ENCODE measurements around the gene OR4X2.
"Not testable (repeated sequence)": the region's sequence is repeated elsewhere in the genome, so short reads cannot be mapped to it uniquely, and the experiment has no call there.

Gene OR4X2

DNA sequence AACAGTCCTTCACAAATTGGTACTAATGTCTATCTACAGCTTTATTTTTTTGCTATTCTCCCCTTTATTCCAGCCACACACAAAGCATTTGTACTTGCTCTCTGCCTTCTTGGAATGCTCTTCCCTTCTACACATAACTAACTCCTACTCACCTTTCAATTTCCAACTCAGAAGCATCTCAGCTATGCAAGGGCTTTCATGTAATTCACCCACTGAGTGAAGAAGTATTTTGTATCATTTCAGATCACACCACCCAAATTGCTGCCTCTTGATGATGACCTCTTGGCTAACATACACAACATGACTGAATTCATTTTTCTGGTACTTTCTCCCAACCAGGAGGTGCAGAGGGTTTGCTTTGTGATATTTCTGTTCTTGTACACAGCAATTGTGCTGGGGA is at the start of gene OR4X2:
TSS of gene OR4X2 (plus strand) at position 301 of the 400 bp plus-strand sequence. CDS start at position 301, 0 bp downstream.
- Histone ChIP-seq H3K79me2 (ENCODE audit: control insufficient read depth, insufficient read depth, low read length, unreplicated experiment) (no peaks in the 10 kb centered on the region), H3K36me3 (ENCODE audit: insufficient read depth, low read length) (no peaks in the 10 kb centered on the region), H3K27me3 (ENCODE audit: insufficient read depth, low read length) (peaks cover 5% of the 10 kb centered on the region; the same call in 1 of the 2 replicates), H3K27ac (ENCODE audit: low read depth, low read length) (no peak within 1 kb of the TSS), H2AFZ (ENCODE audit: low read length, unreplicated experiment) (no peak within 1 kb of the TSS), H3K4me1 (ENCODE audit: control insufficient read depth, insufficient read depth, low read length, unreplicated experiment) (no peaks in the 10 kb centered on the region), H3K4me3 (ENCODE audit: low read depth, low read length) (no peak within 1 kb of the TSS)

DNA sequence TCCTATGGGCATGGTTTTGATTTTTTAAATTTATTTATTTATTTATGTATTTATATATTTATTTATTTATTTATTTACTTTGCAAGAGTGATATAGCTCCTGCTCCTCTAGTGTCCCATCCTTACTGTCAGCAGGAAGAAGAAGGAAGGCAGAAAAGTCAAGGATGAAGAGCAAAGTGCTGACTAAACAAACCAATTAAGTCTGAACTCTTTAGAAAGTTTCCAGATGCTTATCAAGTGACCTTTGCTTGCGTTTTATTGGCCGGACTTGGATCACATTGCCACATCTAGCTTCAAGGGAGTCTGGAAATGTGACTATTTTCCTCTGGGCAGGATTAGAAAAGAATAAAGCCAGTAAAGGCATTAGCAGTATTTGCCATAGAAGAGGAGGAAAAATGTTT is 37.0 kb upstream of the OR4X2 start:
- Histone ChIP-seq H2AFZ (ENCODE audit: low read length, unreplicated experiment) (no peak overlapping the region), H3K27ac (ENCODE audit: low read depth, low read length) (no peak overlapping the region)

GRCh38 chr11:48210052-48210451 is 34.9 kb upstream of the OR4X2 start:
- no peak overlapping the region for H3K4me3 ChIP-seq (ENCODE audit: low read depth, low read length)
- no peak overlapping the region for H2AFZ ChIP-seq (ENCODE audit: low read length, unreplicated experiment)
- no peak overlapping the region for H3K27ac ChIP-seq (ENCODE audit: low read depth, low read length)
- H3K36me3 ChIP-seq (ENCODE audit: insufficient read depth, low read length): no peaks in the 10 kb centered on the region
- peaks cover 45% of the 10 kb centered on the region for H3K27me3 ChIP-seq (ENCODE audit: insufficient read depth, low read length)
- H3K4me1 ChIP-seq (ENCODE audit: control insufficient read depth, insufficient read depth, low read length, unreplicated experiment): no peaks in the 10 kb centered on the region
- H3K79me2 ChIP-seq (ENCODE audit: control insufficient read depth, insufficient read depth, low read length, unreplicated experiment): no peaks in the 10 kb centered on the region

More for the DNA sequence above, 37.0 kb upstream of the OR4X2 start:
- Histone ChIP-seq H3K79me2 (ENCODE audit: control insufficient read depth, insufficient read depth, low read length, unreplicated experiment) (no peaks in the 10 kb centered on the region), H3K36me3 (ENCODE audit: insufficient read depth, low read length) (no peaks in the 10 kb centered on the region), H3K4me1 (ENCODE audit: control insufficient read depth, insufficient read depth, low read length, unreplicated experiment) (no peaks in the 10 kb centered on the region), H3K4me3 (ENCODE audit: low read depth, low read length) (no peak overlapping the region), H3K27me3 (ENCODE audit: insufficient read depth, low read length) (peaks cover 36% of the 10 kb centered on the region)

GRCh38 chr11:48216510-48216909 is 28.4 kb upstream of the OR4X2 start, which contains the start of gene OR4B1:
TSS of gene OR4B1 (plus strand) at chr11:48216810. CDS start at chr11:48216810, 0 bp downstream.
- Histone ChIP-seq H3K4me1 (ENCODE audit: control insufficient read depth, insufficient read depth, low read length, unreplicated experiment) (no peaks in the 10 kb centered on the region), H3K79me2 (ENCODE audit: control insufficient read depth, insufficient read depth, low read length, unreplicated experiment) (no peaks in the 10 kb centered on the region), H3K4me3 (ENCODE audit: low read depth, low read length) (no peak within 1 kb of the TSS), H3K27me3 (ENCODE audit: insufficient read depth, low read length) (peaks cover 33% of the 10 kb centered on the region), H3K27ac (ENCODE audit: low read depth, low read length) (no peak within 1 kb of the TSS), H2AFZ (ENCODE audit: low read length, unreplicated experiment) (no peak within 1 kb of the TSS), H3K36me3 (ENCODE audit: insufficient read depth, low read length) (no peaks in the 10 kb centered on the region)

GRCh38 chr11:48228761-48229160 is 16.1 kb upstream of the OR4X2 start:
- Histone ChIP-seq H3K4me3 (ENCODE audit: low read depth, low read length) (no peak overlapping the region), H3K27me3 (ENCODE audit: insufficient read depth, low read length) (no peaks in the 10 kb centered on the region), H3K79me2 (ENCODE audit: control insufficient read depth, insufficient read depth, low read length, unreplicated experiment) (no peaks in the 10 kb centered on the region), H3K27ac (ENCODE audit: low read depth, low read length) (no peak overlapping the region), H3K36me3 (ENCODE audit: insufficient read depth, low read length) (no peaks in the 10 kb centered on the region), H2AFZ (ENCODE audit: low read length, unreplicated experiment) (no peak overlapping the region), H3K4me1 (ENCODE audit: control insufficient read depth, insufficient read depth, low read length, unreplicated experiment) (no peaks in the 10 kb centered on the region)

- not testable (repeated sequence) for H3K27ac ChIP-seq (ENCODE audit: low read depth, low read length); H3K36me3 ChIP-seq (ENCODE audit: insufficient read depth, low read length); H3K4me1 ChIP-seq (ENCODE audit: control insufficient read depth, insufficient read depth, low read length, unreplicated experiment); H3K4me3 ChIP-seq (ENCODE audit: low read depth, low read length); H3K27me3 ChIP-seq (ENCODE audit: insufficient read depth, low read length); H2AFZ ChIP-seq (ENCODE audit: low read length, unreplicated experiment); H3K79me2 ChIP-seq (ENCODE audit: control insufficient read depth, insufficient read depth, low read length, unreplicated experiment)
These were observed 14.8 kb upstream of the OR4X2 start for GRCh38 chr11:48230057-48230456.

DNA sequence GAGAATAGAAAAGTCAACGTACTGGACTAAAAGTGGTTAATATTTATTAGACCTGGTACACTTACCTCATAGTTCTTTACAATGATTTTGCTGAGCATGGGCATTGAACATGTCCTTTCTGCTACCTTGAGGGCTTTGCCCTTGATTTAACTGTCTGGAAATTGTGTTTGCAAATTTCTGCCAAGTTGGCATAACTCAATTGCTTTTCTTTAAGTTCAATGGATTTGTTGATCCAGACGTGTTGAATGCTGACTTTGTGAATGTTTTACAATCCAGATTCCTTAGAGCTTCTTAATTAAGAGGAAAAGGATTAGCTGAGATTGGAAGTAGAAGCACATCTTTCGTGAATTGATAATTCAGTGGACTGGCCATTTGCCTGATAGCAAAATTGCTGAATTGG is 7.2 kb upstream of the OR4X2 start:
- Histone ChIP-seq H3K27me3 (ENCODE audit: insufficient read depth, low read length) (peaks cover 20% of the 10 kb centered on the region), H2AFZ (ENCODE audit: low read length, unreplicated experiment) (no peak overlapping the region), H3K27ac (ENCODE audit: low read depth, low read length) (no peak overlapping the region), H3K4me1 (ENCODE audit: control insufficient read depth, insufficient read depth, low read length, unreplicated experiment) (no peaks in the 10 kb centered on the region), H3K79me2 (ENCODE audit: control insufficient read depth, insufficient read depth, low read length, unreplicated experiment) (no peaks in the 10 kb centered on the region), H3K36me3 (ENCODE audit: insufficient read depth, low read length) (no peaks in the 10 kb centered on the region), H3K4me3 (ENCODE audit: low read depth, low read length) (no peak overlapping the region)

DNA sequence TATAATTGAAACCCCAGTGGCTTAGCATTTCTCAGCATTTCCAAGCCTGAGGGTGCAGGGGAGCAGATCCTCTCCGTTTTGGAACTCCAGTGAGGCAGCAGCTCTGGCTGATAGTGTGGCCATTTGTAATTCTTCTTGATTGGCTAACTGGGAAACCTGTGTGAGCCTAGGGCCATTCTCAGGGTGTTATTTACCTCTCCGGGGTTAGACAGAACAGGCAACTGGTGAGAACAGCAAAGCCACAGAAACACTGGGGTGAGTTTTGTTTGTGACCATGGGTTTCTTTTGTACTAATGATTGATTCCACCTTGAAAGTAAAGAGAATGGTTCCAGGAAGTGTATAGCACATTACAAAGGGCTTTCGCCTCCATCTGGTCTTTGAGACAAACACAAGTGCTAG is 2.4 kb upstream of the OR4X2 start:
- Histone ChIP-seq H3K4me1 (ENCODE audit: control insufficient read depth, insufficient read depth, low read length, unreplicated experiment) (no peaks in the 10 kb centered on the region), H3K79me2 (ENCODE audit: control insufficient read depth, insufficient read depth, low read length, unreplicated experiment) (no peaks in the 10 kb centered on the region), H2AFZ (ENCODE audit: low read length, unreplicated experiment) (no peak overlapping the region), H3K27me3 (ENCODE audit: insufficient read depth, low read length) (peaks cover 16% of the 10 kb centered on the region), H3K4me3 (ENCODE audit: low read depth, low read length) (no peak overlapping the region), H3K27ac (ENCODE audit: low read depth, low read length) (no peak overlapping the region), H3K36me3 (ENCODE audit: insufficient read depth, low read length) (no peaks in the 10 kb centered on the region)

GRCh38 chr11:48248902-48249301 is 4.0 kb downstream of the OR4X2 start:
- Histone ChIP-seq H3K27me3 (ENCODE audit: insufficient read depth, low read length) (no peaks in the 10 kb centered on the region), H3K27ac (ENCODE audit: low read depth, low read length) (no peak overlapping the region), H3K4me1 (ENCODE audit: control insufficient read depth, insufficient read depth, low read length, unreplicated experiment) (no peaks in the 10 kb centered on the region), H3K36me3 (ENCODE audit: insufficient read depth, low read length) (no peaks in the 10 kb centered on the region), H2AFZ (ENCODE audit: low read length, unreplicated experiment) (no peak overlapping the region), H3K79me2 (ENCODE audit: control insufficient read depth, insufficient read depth, low read length, unreplicated experiment) (no peaks in the 10 kb centered on the region), H3K4me3 (ENCODE audit: low read depth, low read length) (no peak overlapping the region)

GRCh38 chr11:48261600-48261999 is 16.7 kb downstream of the OR4X2 start:
- no peak overlapping the region for H3K27ac ChIP-seq (ENCODE audit: low read depth, low read length)
- no peak overlapping the region for H2AFZ ChIP-seq (ENCODE audit: low read length, unreplicated experiment)
- H3K79me2 ChIP-seq (ENCODE audit: control insufficient read depth, insufficient read depth, low read length, unreplicated experiment): no peaks in the 10 kb centered on the region
- no peaks in the 10 kb centered on the region for H3K36me3 ChIP-seq (ENCODE audit: insufficient read depth, low read length)
- H3K27me3 ChIP-seq (ENCODE audit: insufficient read depth, low read length): no peaks in the 10 kb centered on the region
- no peaks in the 10 kb centered on the region for H3K4me1 ChIP-seq (ENCODE audit: control insufficient read depth, insufficient read depth, low read length, unreplicated experiment)
- no peak overlapping the region for H3K4me3 ChIP-seq (ENCODE audit: low read depth, low read length)

DNA sequence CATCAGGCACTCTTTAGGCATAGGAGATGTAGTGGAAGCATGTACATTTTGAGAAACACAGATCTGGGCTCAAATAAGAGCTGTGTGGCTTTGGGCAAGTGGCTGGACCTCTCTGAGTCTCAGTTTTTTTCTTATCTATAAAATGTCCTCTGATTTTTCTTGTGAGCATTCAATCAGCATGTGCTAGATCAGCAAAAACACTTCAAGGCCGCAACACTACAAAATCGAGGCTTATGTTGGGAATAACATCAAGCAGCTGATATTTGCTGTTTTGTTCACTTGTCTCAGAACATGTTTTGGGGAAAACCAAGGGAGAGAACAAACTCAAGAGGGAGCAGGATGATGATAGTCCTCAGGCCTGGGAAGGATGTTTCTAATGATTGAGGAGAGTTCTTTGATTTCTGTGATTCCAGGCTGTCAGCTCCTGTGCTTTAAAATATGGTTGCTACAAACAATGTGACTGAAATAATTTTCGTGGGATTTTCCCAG is 18.6 kb downstream of the OR4X2 start, which contains the start of gene OR4X1:
TSS of gene OR4X1 (plus strand) at position 439 of the 489 bp plus-strand sequence. CDS start at position 439, 0 bp downstream.
- Histone ChIP-seq H3K27ac (ENCODE audit: low read depth, low read length) (no peak within 1 kb of the TSS), H3K4me3 (ENCODE audit: low read depth, low read length) (no peak within 1 kb of the TSS), H3K36me3 (ENCODE audit: insufficient read depth, low read length) (no peaks in the 10 kb centered on the region), H3K27me3 (ENCODE audit: insufficient read depth, low read length) (no peaks in the 10 kb centered on the region), H3K4me1 (ENCODE audit: control insufficient read depth, insufficient read depth, low read length, unreplicated experiment) (no peaks in the 10 kb centered on the region), H3K79me2 (ENCODE audit: control insufficient read depth, insufficient read depth, low read length, unreplicated experiment) (no peaks in the 10 kb centered on the region), H2AFZ (ENCODE audit: low read length, unreplicated experiment) (no peak within 1 kb of the TSS)
